Vagina (tissue), 2 donors: Measurements from ENCODE around the gene TBX21.

ENCODE experiments used
- POLR2AphosphoS5 ChIP-seq, 2 donors: sonication (generic); formaldehyde crosslinking; IDR thresholded peaks; one replicate each; pipeline ENCODE4 v1.9.0; 2017; ENCODE audit warnings: antibody characterized with exemption in 2 of 2, mild to moderate bottlenecking in 2 of 2, low read depth in 1 of 2; ENCODE audit not compliant: insufficient read depth in 1 of 2
- TF ChIP-seq, protein P1 (sequence below), 3 experiments: fragments of 450-650 bp in 2 of 3; fragments of 200-600 bp in 1 of 3; sonication (generic) in 1 of 3; IDR thresholded peaks; one replicate each; pipeline ENCODE4 v1.5.1; 2017 to 2019; ENCODE audit warnings: antibody characterized with exemption in 3 of 3, mild to moderate bottlenecking in 2 of 3, moderate library complexity in 2 of 3

DNA sequence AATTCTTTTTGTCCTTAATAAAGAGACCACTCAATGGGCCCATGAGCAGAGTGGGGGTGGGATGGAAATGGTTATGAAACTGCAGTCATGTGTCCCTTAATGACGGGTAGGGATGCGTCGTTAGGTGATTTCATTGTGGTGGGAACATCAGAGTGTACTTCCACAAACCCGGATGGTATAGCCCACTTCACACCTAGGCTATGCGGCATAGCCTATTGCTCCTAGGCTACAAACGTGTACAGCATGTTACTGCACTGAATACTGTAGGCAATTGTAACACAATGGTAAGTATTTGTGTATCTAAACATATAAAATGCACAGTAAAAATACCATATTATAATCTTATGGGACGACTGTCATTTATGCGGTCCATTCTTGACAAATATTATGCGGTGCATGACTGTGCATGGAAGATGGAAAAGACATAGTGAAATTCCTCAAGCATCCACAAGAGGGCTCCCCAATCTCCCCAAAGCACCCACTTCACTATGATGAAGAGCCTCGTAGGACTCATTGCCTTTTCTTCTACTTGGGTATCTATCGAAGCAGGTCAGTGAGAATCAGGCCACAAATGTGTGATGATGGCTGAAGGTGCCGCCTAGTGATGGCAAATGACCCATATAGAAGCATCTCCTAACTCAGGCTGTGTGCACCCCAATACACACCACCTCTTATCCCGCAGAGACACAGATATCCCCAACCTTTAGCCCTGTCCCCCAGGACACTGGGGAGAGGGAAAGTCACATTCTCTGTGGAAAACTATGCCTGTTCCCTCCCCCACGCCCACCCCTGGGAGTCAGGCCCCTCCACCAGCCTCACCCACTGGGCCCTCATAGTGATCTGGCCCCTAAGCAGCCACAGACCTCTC lies 43.5 kb downstream of the TBX21 start:
- TF ChIP-seq, protein P1, sequence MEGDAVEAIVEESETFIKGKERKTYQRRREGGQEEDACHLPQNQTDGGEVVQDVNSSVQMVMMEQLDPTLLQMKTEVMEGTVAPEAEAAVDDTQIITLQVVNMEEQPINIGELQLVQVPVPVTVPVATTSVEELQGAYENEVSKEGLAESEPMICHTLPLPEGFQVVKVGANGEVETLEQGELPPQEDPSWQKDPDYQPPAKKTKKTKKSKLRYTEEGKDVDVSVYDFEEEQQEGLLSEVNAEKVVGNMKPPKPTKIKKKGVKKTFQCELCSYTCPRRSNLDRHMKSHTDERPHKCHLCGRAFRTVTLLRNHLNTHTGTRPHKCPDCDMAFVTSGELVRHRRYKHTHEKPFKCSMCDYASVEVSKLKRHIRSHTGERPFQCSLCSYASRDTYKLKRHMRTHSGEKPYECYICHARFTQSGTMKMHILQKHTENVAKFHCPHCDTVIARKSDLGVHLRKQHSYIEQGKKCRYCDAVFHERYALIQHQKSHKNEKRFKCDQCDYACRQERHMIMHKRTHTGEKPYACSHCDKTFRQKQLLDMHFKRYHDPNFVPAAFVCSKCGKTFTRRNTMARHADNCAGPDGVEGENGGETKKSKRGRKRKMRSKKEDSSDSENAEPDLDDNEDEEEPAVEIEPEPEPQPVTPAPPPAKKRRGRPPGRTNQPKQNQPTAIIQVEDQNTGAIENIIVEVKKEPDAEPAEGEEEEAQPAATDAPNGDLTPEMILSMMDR (IDR thresholded peaks at IDR 0.05), result peak in 1 of 3 experiments; percentile 63
- no peak for TF ChIP-seq POLR2AphosphoS5 (IDR thresholded peaks at IDR 0.05; ENCODE audit: insufficient read depth in 1 of 2, low read depth in 1 of 2)
